Left lung (tissue), 10 donors: ENCODE measurements around the gene MR1. TPM values are rescaled to one million over a fixed set of nuclear protein-coding genes. Genes with fewer than 3 reads are reported as not detected.

Source experiments
- ATAC-seq: fragments of 200-7000 bp; cut with Tn5 transposase; one replicate; pipeline ENCODE4 v1.9.1; 2020; ENCODE audit warnings: moderate library complexity
- DNase-seq, 4 donors: peaks; one replicate each; pipeline ENCODE4 v3.0.0-alpha.2; 2013 to 2020
- H3K27ac ChIP-seq, 2 donors: fragments of 200-600 bp; sonication (generic) in 1 of 2; one replicate each; pipeline versions ENCODE4 v1.5.0 to v1.8.0; 2020 to 2021
- H3K27me3 ChIP-seq, 2 donors: fragments of 200-600 bp; sonication (generic) in 1 of 2; one replicate each; pipeline versions ENCODE4 v1.5.0 to v1.8.0; 2020 to 2021
- H3K36me3 ChIP-seq, 2 donors: fragments of 200-600 bp; sonication (generic) in 1 of 2; one replicate each; pipeline versions ENCODE4 v1.5.0 to v1.8.0; 2020 to 2021
- H3K4me1 ChIP-seq, 2 donors: fragments of 200-600 bp; one replicate each; pipeline ENCODE4 v1.8.0; 2021
- H3K4me3 ChIP-seq, 2 donors: fragments of 200-600 bp; sonication (generic) in 1 of 2; one replicate each; pipeline versions ENCODE4 v1.5.0 to v1.8.0; 2020 to 2021; ENCODE audit warnings: mild to moderate bottlenecking in 1 of 2
- H3K9me3 ChIP-seq, 2 donors: fragments of 200-600 bp; sonication (generic) in 1 of 2; one replicate each; pipeline versions ENCODE4 v1.5.0 to v1.8.0; 2020 to 2021
- CTCF ChIP-seq, 2 donors: fragments of 200-600 bp; sonication (generic) in 1 of 2; IDR thresholded peaks; one replicate each; pipeline versions ENCODE4 v1.5.0 to v1.8.0; 2021; ENCODE audit warnings: antibody characterized with exemption in 2 of 2
- intact Hi-C, 2 donors: fragments of 100-400 bp; cut with DNase I; formaldehyde crosslinking; loops; one replicate each; pipeline versions ENCODE4 v1.11.2 to v1.14.2; 2022
- polyA plus RNA-seq, 6 donors: library from polyadenylated mRNA; unstranded; fragments of 120-200 nt; gene quantifications; one replicate each; pipeline ENCODE4 v1.2.1, GENCODE V29; 2013; ENCODE audit not compliant: insufficient read length in 6 of 6
- total RNA-seq, 2 donors: library from RNA; stranded (reverse); fragmentation: NEBNext Ultra II Directional; extraction: Animal tissue kit (Norgen Biotek cat#: 25700); gene quantifications; one replicate each; pipeline ENCODE4 v1.2.1, GENCODE V29; 2021
- donor health status: DM: no; HTN: yes; CAD: no.
- donor health status: DM: no; HTN: no; CAD: no.

The MR1 gene
- total and polyA plus RNA-seq, 8 donors = 6.1 to 45.7 (median 7.2) TPM

- H3K9me3 ChIP-seq = no peaks in the 10 kb centered on the region
- no peaks in the 10 kb centered on the region for H3K27me3 ChIP-seq
- H3K4me1 ChIP-seq = peaks cover 0 to 45% of the 10 kb centered on the region in 2 donors
- intact Hi-C loops = loop anchor here in 1 of 2 donors (5.0 kb wide), 1 partner anchor 55 kb away; no protein-coding TSS in a partner anchor
- no peak for ATAC-seq
- peak overlapping the region in 1 of 2 donors; percentile 91 for H3K27ac ChIP-seq
- no peak for DNase-seq
- no peak overlapping the region for H3K4me3 ChIP-seq
- TF ChIP-seq CTCF (IDR thresholded peaks at IDR 0.05) = no peak
- H3K36me3 ChIP-seq = no peaks in the 10 kb centered on the region
These were observed 53.1 kb downstream of the MR1 start for GRCh38 chr1:181086926-181087325.

GRCh38 chr1:181087400-181087901, 53.7 kb downstream of the MR1 start:
- Histone ChIP-seq H3K27me3 (no peaks in the 10 kb centered on the region), H3K4me1 (peaks cover 2 to 50% of the 10 kb centered on the region in 2 donors), H3K27ac (peak overlapping the region in 1 of 2 donors; percentile 91), H3K36me3 (peaks cover 0 to 5% of the 10 kb centered on the region in 2 donors), H3K9me3 (no peaks in the 10 kb centered on the region), H3K4me3 (peak overlapping the region in 1 of 2 donors; percentile 98)
- intact Hi-C loops = loop anchor here in 1 of 2 donors (5.0 kb wide), 1 partner anchor 55 kb away; no protein-coding TSS in a partner anchor
- TF ChIP-seq CTCF (IDR thresholded peaks at IDR 0.05) = no peak
- ATAC-seq (no peak), DNase-seq (peak in 1 of 4 donors; percentile 60)

GRCh38 chr1:181088079-181089016, 54.6 kb downstream of the MR1 start, which contains the start of gene IER5:
IER5 (plus strand) TSS chr1:181088700; CDS start chr1:181088903, 203 bp downstream.
- no peak for TF ChIP-seq CTCF (IDR thresholded peaks at IDR 0.05)
- H3K36me3 ChIP-seq = peaks cover 0 to 14% of the 10 kb centered on the region in 2 donors
- H3K4me3 ChIP-seq = peak within 1 kb of the TSS; percentile 83 to 98
- H3K9me3 ChIP-seq = no peaks in the 10 kb centered on the region
- DNase-seq (peak; percentile 95 to 97 (median 96)), ATAC-seq (peak; percentile 87)
- peak within 1 kb of the TSS; percentile 91 for H3K27ac ChIP-seq
- peaks cover 8 to 59% of the 10 kb centered on the region in 2 donors for H3K4me1 ChIP-seq
- intact Hi-C loops = loop anchor here in 1 of 2 donors (5.0 kb wide), 1 partner anchor 54 kb away; no protein-coding TSS in a partner anchor
- H3K27me3 ChIP-seq = no peaks in the 10 kb centered on the region

GRCh38 chr1:181089017-181089675, 55.4 kb downstream of the MR1 start:
- ATAC-seq (peak; percentile 4), DNase-seq (peak in 2 of 4 donors; percentile 51 to 87)
- H3K4me1 ChIP-seq = peaks cover 8 to 63% of the 10 kb centered on the region in 2 donors
- H3K9me3 ChIP-seq = no peaks in the 10 kb centered on the region
- intact Hi-C loops = loop anchor here in 1 of 2 donors (5.0 kb wide), 1 partner anchor 53 kb away; no protein-coding TSS in a partner anchor
- no peak for TF ChIP-seq CTCF (IDR thresholded peaks at IDR 0.05)
- no peaks in the 10 kb centered on the region for H3K27me3 ChIP-seq
- peaks cover 0 to 22% of the 10 kb centered on the region in 2 donors for H3K36me3 ChIP-seq
- peak overlapping the region; percentile 83 to 98 for H3K4me3 ChIP-seq
- peak overlapping the region; percentile 91 for H3K27ac ChIP-seq
